Suprapubic skin (tissue), 4 donors: ENCODE results near the gene AMH. TPM values are rescaled to one million over a fixed set of nuclear protein-coding genes. Genes with fewer than 3 reads are reported as not detected.

Experiments used
- DNase-seq, 2 donors: peaks; one replicate each; pipeline ENCODE4 v3.0.0-alpha.2; 2019; ENCODE audit warnings: low spot score in 2 of 2
- H3K27ac ChIP-seq: fragments of 200-600 bp; sonication (generic); one replicate; pipeline ENCODE4 v1.5.1; 2019
- H3K27me3 ChIP-seq: fragments of 200-600 bp; sonication (generic); one replicate; pipeline ENCODE4 v1.5.1; 2019
- H3K36me3 ChIP-seq: fragments of 200-600 bp; sonication (generic); one replicate; pipeline ENCODE4 v1.5.1; 2019
- H3K4me1 ChIP-seq: fragments of 200-600 bp; sonication (generic); one replicate; pipeline ENCODE4 v1.5.1; 2019
- H3K4me3 ChIP-seq: fragments of 200-600 bp; sonication (generic); one replicate; pipeline ENCODE4 v1.5.1; 2019; ENCODE audit warnings: mild to moderate bottlenecking
- H3K9me3 ChIP-seq: fragments of 200-600 bp; sonication (generic); one replicate; pipeline ENCODE4 v1.5.1; 2019
- CTCF ChIP-seq, 2 donors: fragments of 200-600 bp in 1 of 2; fragments of 450-650 bp in 1 of 2; sonication (generic) in 1 of 2; IDR thresholded peaks; one replicate each; pipeline ENCODE4 v1.5.1; 2016 to 2019; ENCODE audit warnings: antibody characterized with exemption in 2 of 2, mild to moderate bottlenecking in 1 of 2, moderate library complexity in 1 of 2
- EP300 ChIP-seq: sonication (generic); formaldehyde crosslinking; IDR thresholded peaks from one replicate; pipeline ENCODE4 v1.6.1; 2017; ENCODE audit warnings: antibody characterized with exemption
- POLR2A ChIP-seq, 2 donors: fragments of 450-650 bp; IDR thresholded peaks; one replicate each; pipeline ENCODE4 v1.6.1; 2017; ENCODE audit warnings: antibody characterized with exemption in 2 of 2, mild to moderate bottlenecking in 2 of 2, moderate library complexity in 2 of 2
- POLR2AphosphoS5 ChIP-seq, 3 donors: sonication (generic); formaldehyde crosslinking; IDR thresholded peaks; one replicate each; pipeline ENCODE4 v1.6.1; 2017; ENCODE audit warnings: antibody characterized with exemption in 3 of 3
- WGBS: methylation state at CpG from one replicate; pipeline ENCODE4 v1.1.5; 2018; 5-methylcytosine and 5-hydroxymethylcytosine counted together
- total RNA-seq, 4 donors: library from RNA; depleted of rRNA; stranded (reverse); fragments of >200 nt; gene quantifications; one replicate each; pipeline ENCODE4 v1.1.0, GENCODE V29; 2016

The AMH gene
- total RNA-seq, 4 donors from 2014 or later, result 1.7 to 4.3 (median 3.0) TPM

GRCh38 chr19:2244486-2244885 lies 4.6 kb upstream of the AMH start:
- no peak overlapping the region for H3K27ac ChIP-seq
- DNase-seq, result no peak
- peaks cover 5% of the 10 kb centered on the region for H3K27me3 ChIP-seq
- H3K4me1 ChIP-seq, result peaks cover 39% of the 10 kb centered on the region
- H3K9me3 ChIP-seq, result no peaks in the 10 kb centered on the region
- no peak overlapping the region for H3K4me3 ChIP-seq
- 94% methylated on average over 6 of the region's 21 CpGs for WGBS
- peaks cover 63% of the 10 kb centered on the region for H3K36me3 ChIP-seq
- no peak for TF ChIP-seq EP300
- TF ChIP-seq POLR2A (IDR thresholded peaks at IDR 0.05), result no peak
- TF ChIP-seq CTCF (IDR thresholded peaks at IDR 0.05), result no peak
- no peak for TF ChIP-seq POLR2AphosphoS5 (IDR thresholded peaks at IDR 0.05)

- H3K4me1 ChIP-seq, result peaks cover 40% of the 10 kb centered on the region
Measured at GRCh38 chr19:2245273-2245672, 3.9 kb upstream of the AMH start.

GRCh38 chr19:2246014-2246620 lies 3.0 kb upstream of the AMH start:
- H3K36me3 ChIP-seq, result peaks cover 63% of the 10 kb centered on the region

More at GRCh38 chr19:2245273-2245672, 3.9 kb upstream of the AMH start:
- Histone ChIP-seq H3K4me3 (no peak overlapping the region), H3K27ac (no peak overlapping the region), H3K36me3 (peaks cover 63% of the 10 kb centered on the region), H3K9me3 (no peaks in the 10 kb centered on the region), H3K27me3 (peaks cover 13% of the 10 kb centered on the region)
- WGBS, result 100% methylated on average over 2 of the region's 15 CpGs
- TF ChIP-seq CTCF (IDR thresholded peaks at IDR 0.05), result no peak
- TF ChIP-seq EP300, result no peak
- no peak for TF ChIP-seq POLR2A (IDR thresholded peaks at IDR 0.05)
- no peak for TF ChIP-seq POLR2AphosphoS5 (IDR thresholded peaks at IDR 0.05)
- DNase-seq, result no peak

GRCh38 chr19:2246801-2247361 lies 2.2 kb upstream of the AMH start:
- WGBS, result 60% methylated on average over 2 of the region's 26 CpGs
- Histone ChIP-seq H3K27me3 (peaks cover 29% of the 10 kb centered on the region), H3K4me3 (no peak overlapping the region), H3K27ac (no peak overlapping the region), H3K9me3 (no peaks in the 10 kb centered on the region), H3K4me1 (peaks cover 40% of the 10 kb centered on the region), H3K36me3 (peaks cover 63% of the 10 kb centered on the region)
- no peak for DNase-seq
- TF ChIP-seq POLR2AphosphoS5 (IDR thresholded peaks at IDR 0.05), result no peak
- TF ChIP-seq POLR2A (IDR thresholded peaks at IDR 0.05), result no peak
- no peak for TF ChIP-seq EP300
- TF ChIP-seq CTCF (IDR thresholded peaks at IDR 0.05), result no peak

More at GRCh38 chr19:2246014-2246620, 3.0 kb upstream of the AMH start:
- H3K9me3 ChIP-seq, result no peaks in the 10 kb centered on the region
- peaks cover 21% of the 10 kb centered on the region for H3K27me3 ChIP-seq
- peaks cover 40% of the 10 kb centered on the region for H3K4me1 ChIP-seq
- TF ChIP-seq EP300, result no peak
- no peak for TF ChIP-seq CTCF (IDR thresholded peaks at IDR 0.05)
- no peak for TF ChIP-seq POLR2AphosphoS5 (IDR thresholded peaks at IDR 0.05)
- no peak for TF ChIP-seq POLR2A (IDR thresholded peaks at IDR 0.05)
- no peak overlapping the region for H3K27ac ChIP-seq
- no peak overlapping the region for H3K4me3 ChIP-seq
- WGBS, result 88% methylated on average over 5 of the region's 25 CpGs
- DNase-seq, result no peak

- Histone ChIP-seq H3K4me3 (no peak overlapping the region), H3K36me3 (peaks cover 63% of the 10 kb centered on the region), H3K27me3 (peaks cover 36% of the 10 kb centered on the region), H3K27ac (no peak overlapping the region), H3K4me1 (peaks cover 40% of the 10 kb centered on the region), H3K9me3 (no peaks in the 10 kb centered on the region)
- TF ChIP-seq POLR2AphosphoS5 (IDR thresholded peaks at IDR 0.05) (no peak), CTCF (IDR thresholded peaks at IDR 0.05) (no peak), POLR2A (IDR thresholded peaks at IDR 0.05) (no peak), EP300 (no peak)
- 85% methylated on average over 21 of the region's 28 CpGs for WGBS
- DNase-seq, result no peak
Measured at GRCh38 chr19:2247433-2248101, 1.6 kb upstream of the AMH start.
